Activated CD4-positive, CD25-positive, alpha-beta regulatory T cell treated with anti-CD3 and anti-CD28 coated beads, Interleukin-2, amount 50 U/mL, for 24 hours (primary cell): Measurements from ENCODE around the gene CAMSAP3.
"Not testable (repeated sequence)": the region's sequence is repeated elsewhere in the genome, so short reads cannot be mapped to it uniquely, and the experiment has no call there.

Experiments
- ATAC-seq, 2 donors: fragments of 150-1000 bp; cut with Tn5 transposase; one replicate each; pipeline ENCODE4 v1.10.0; 2021; ENCODE audit warnings: mild to moderate bottlenecking in 1 of 2, moderate library complexity in 1 of 2

CAMSAP3 gene

GRCh38 chr19:7575434-7576040 is 20.1 kb upstream of the CAMSAP3 start:
- no peak for ATAC-seq

GRCh38 chr19:7577422-7577821 is 18.2 kb upstream of the CAMSAP3 start:
- not testable (repeated sequence) for ATAC-seq

- peak in 1 of 2 donors; percentile 24 for ATAC-seq
Observed at GRCh38 chr19:7578127-7578526, 17.5 kb upstream of the CAMSAP3 start.

DNA sequence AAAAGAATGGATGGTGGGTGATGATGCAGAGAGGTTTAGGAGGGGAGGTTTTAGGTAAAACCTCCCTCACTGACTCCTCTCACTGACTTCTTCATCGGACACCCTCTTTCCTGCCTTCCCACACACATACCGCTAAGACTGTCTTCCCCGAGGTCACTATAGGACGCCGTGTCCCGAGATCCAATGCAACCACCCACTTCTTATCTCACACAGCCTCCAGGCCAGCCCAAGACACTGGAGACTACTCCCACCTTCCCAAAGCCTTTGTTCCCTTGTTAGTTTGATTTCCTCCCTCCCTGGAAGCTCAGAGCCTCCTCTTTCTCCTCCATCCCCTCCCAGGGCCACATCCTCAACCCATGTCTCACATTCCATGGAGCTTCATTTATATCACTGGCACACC is 16.5 kb upstream of the CAMSAP3 start:
- ATAC-seq: no peak

DNA sequence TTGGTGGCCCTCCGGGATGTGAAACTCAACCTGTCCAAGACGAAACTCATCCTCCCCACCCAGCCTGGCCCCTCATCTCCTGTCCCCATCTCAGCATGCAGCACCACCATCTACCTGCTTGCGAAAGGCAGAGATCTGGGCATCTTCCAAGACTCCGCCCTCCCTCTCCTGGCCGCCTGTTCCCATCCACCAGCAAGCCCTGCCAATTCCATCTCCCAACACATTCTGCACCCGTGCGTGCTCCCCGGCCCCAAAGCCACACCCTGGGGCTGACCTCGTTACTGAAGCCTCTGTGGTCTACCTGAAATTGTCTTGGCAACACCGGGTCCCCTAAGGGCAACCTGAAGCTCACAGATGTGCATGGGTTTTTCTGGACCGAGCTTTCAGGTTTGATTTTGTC is 13.2 kb upstream of the CAMSAP3 start:
- ATAC-seq: no peak

GRCh38 chr19:7589822-7590221 is 5.8 kb upstream of the CAMSAP3 start:
- ATAC-seq: no peak

DNA sequence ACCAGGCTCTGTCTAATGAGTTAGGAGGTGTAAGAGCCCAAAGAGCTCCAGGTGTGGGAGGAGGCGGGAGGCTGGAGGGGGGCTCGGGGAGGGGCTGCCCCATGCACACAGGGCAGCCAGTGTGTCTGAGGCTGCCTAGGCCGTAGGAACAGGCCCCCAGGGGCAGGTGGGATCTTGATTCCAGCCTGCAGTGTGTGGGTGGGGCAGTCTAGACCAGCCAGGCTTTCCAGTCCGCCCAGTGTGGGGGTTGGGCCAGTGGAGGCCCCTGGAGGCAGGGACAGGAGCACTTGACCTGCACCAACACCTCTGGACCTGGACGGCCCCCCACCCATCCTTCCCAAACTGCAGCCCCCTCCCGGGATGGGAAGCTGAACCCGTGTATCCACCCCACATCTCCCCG is 5.4 kb upstream of the CAMSAP3 start:
- ATAC-seq: no peak

DNA sequence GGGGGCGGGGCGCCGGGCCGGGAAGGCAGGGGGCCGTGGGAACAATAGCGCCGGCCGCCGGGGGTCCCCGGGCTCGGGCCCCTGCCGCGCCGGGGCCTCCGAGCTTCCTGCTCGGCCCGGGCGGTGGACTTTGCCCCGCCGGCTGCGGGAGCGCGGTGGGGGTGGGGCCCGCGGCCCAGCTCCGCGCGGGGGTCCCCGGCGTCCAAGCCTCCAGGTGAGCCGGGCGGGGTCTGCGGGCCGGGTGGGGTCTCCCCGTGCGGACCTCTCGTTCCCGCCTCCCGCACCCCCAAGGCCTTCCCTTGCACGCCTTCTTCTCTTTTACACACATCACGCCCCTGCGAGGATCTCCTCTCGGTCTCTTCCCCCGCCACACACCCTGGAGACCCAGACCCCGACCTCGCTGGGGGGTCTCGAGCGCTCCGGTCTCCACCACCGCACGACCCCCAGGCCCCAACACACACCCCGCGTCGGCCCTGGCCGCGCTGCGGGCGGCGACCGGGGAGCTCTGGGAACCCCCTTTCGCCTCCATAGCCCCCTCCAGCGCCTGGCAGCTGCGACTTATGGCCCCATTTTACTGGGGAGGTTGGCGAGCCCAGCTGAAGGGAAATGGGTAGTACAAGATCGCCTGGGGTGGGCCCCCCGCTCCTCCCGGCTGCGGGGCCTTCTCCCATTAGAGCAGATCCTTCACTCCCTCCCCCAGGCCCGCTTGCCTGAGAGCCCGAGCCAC is 711 bp downstream of the CAMSAP3 start:
- ATAC-seq: no peak

GRCh38 chr19:7597689-7598088 is 2.0 kb downstream of the CAMSAP3 start:
- no peak for ATAC-seq

DNA sequence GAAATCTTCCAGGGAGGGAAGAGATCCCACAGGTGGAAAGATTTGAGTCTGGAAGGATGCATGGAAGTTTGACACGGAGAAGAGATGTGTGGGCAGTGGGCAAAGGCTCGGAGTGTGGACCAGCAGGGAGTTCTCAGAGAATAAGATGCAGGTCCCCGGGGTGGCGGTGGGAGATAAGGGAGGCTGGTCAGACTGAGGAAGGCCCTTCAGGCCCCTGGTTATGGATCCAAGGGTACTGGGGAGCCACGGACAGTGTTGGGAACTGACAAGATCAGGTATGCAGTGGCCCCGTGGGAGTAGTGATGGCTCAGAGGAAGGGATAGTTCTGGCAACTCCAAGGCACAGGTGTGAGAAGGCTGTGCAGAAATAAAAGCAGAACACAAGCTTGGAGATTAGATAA is 2.5 kb downstream of the CAMSAP3 start:
- no peak for ATAC-seq

- no peak for ATAC-seq
Observed at GRCh38 chr19:7600721-7601120, 5.1 kb downstream of the CAMSAP3 start.

DNA sequence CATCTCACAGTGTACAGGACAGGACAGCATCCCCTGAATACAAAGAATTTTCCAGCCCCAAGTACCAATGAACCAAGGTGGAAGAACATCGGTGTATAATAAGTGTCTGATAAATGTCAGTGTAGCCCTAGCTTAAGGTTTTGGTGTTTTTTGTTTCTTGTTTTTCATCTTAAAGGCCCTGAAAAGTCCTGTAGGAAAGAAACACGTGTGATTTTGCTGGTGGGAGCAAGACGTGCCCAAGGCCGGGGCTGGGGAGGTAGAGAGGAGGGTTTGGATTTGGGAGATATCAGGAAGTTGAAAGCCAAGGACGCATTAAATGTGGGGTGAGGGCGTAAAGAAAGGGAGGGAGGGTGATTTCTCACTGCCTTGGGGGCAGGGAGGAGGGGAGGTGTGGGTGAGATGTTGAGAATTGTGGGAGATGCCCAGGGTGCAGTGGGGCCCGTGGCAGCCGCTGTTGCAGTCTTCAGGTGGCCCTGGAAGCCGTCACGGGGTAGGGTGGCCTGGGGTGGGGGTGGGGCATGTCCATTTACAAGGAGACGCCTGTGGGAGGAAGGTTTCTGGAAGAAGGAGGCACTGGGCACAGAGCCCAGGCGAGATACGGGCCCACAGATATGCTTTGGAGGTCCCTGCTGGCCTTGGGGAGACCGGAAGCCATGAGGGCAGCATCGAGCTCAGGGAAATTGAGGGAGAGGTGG is 6.7 kb downstream of the CAMSAP3 start:
- ATAC-seq: no peak

GRCh38 chr19:7602935-7603497 is 7.4 kb downstream of the CAMSAP3 start:
- ATAC-seq: no peak

- ATAC-seq: no peak
Observed at GRCh38 chr19:7603919-7604318, 8.3 kb downstream of the CAMSAP3 start.

DNA sequence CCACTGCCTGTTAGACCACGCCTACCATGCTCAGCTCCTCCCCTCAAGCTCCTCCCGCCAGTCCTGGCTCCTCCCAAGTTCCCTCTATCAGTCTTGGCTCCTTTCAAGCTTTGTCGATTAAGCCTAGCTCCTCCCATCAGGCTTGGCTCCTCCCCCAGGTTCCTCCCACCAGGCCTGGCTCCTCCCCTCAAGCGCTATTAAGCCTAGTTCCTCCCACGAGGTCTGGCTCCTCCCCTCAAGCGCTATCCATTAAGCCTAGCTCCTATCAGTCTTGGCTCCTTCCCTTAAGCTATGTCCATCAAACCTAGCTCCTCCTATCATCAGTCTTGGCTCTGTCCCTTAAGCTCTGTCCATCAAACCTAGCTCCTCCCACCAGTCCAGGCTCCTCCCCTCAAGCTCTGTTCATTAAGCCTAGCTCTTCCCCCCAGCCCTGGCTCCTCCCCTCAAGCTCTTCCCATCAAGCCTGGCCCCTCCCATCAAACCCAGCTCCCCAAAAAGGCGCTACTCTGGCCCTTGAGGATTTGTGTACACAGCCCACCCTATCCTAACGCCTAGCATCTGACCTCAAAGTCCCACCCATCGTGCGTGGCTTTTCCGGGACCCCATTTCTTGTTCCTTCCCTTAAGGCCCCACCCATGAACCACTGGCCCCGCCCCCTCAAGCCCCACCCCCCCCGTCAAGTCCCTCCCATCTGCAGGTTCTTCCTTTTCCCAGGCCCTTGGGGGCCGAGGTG is 10.0 kb downstream of the CAMSAP3 start:
- ATAC-seq: peak; percentile 41 to 43

GRCh38 chr19:7606289-7606688 is 10.6 kb downstream of the CAMSAP3 start:
- no peak for ATAC-seq

DNA sequence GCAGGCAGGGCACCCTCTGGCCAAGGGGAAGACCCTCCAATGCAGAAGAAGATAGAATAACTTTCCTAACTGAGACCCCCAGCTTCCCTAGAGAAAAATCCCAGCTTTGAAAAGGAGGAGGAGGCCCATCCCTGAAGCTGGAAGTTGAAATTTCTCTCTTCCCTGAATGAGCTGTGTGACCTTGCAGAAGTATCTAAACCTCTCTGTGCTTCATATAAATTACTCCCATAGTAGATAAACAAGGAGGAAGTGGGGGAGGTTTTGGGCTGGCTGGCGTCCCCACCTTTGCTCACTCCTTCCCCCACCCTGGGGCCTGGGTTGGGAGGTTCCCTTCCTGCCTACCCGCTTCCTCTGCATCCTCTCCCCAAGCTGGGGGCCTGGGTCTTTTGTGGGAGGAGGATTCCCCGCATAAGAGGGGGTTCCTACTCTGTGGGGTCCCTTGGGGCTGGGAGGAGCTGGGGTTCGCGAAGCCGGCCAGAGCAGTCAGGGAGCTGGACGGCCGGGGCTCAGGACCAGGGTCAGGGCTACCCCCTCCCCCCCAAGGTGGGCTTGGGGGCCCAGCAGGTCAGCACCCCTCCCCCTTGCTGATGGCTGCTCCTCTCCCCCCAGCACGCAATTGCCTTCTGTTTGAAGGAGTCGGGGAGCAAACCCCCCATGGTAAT is 11.7 kb downstream of the CAMSAP3 start:
- no peak for ATAC-seq

- no peak for ATAC-seq
Observed at GRCh38 chr19:7607874-7608560, 12.4 kb downstream of the CAMSAP3 start.

- ATAC-seq: no peak
Observed at GRCh38 chr19:7610491-7611240, 15.0 kb downstream of the CAMSAP3 start.

- no peak for ATAC-seq
Observed at GRCh38 chr19:7611541-7612279, 16.0 kb downstream of the CAMSAP3 start.
